PC-3 (cell line): Measurements from ENCODE around the gene DDIT4L.
"Not testable (repeated sequence)": the region's sequence is repeated elsewhere in the genome, so short reads cannot be mapped to it uniquely, and the experiment has no call there.

Source experiments
- CTCF ChIP-seq: fragments of 300-600 bp; sonication (generic); conservative IDR thresholded peaks from 2 replicates; pipeline ENCODE4 v1.5.1; 2017; ENCODE audit warnings: antibody characterized with exemption, low read depth, mild to moderate bottlenecking, low read length
- EZH2 ChIP-seq: fragments of 300-600 bp; sonication (generic); IDR thresholded peaks from one replicate; pipeline ENCODE4 v1.6.1; 2017; ENCODE audit warnings: antibody characterized with exemption, mild to moderate bottlenecking, low read length; ENCODE audit not compliant: unreplicated experiment
- EZH2phosphoT487 ChIP-seq: fragments of 300-600 bp; sonication (generic); IDR thresholded peaks from 2 replicates; pipeline ENCODE4 v1.6.1; 2018; ENCODE audit warnings: mild to moderate bottlenecking, antibody characterized with exemption, low read length, borderline replicate concordance

- TF ChIP-seq CTCF, EZH2, EZH2phosphoT487: not testable (repeated sequence)
Observed at GRCh38 chr4:100196388-100197071, 6.3 kb upstream of the DDIT4L start.
